NCI-H187 treated with DMSO at 0.1 percent for 48 hours (cell line): Measurements from ENCODE around the gene FANK1.
"Not testable (repeated sequence)": the region's sequence is repeated elsewhere in the genome, so short reads cannot be mapped to it uniquely, and the experiment has no call there.

Experiments used
- DNase-seq: peaks from one replicate; lab custom pipeline; 2025; lab: John Stamatoyannopoulos, UW

Gene FANK1

DNA sequence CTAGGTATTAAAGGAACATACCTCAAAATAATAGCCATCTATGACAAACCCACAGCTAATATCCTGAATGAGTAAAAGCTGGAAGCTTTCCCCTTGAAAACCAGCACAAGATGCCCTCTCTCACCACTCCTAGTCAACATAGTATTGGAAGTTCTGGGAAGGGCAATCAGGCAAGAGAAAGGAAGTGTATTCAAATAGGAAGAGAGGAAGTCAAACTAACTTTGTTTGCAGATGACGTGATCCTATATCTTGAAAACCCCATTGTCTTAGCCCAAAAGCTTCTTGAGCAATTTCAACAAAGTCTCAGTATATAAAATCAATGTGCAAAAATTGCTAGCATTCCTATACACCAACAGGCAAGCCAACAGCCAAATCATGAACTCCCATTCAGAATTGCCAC is 131.3 kb downstream of the FANK1 start:
- DNase-seq, result no peak

DNA sequence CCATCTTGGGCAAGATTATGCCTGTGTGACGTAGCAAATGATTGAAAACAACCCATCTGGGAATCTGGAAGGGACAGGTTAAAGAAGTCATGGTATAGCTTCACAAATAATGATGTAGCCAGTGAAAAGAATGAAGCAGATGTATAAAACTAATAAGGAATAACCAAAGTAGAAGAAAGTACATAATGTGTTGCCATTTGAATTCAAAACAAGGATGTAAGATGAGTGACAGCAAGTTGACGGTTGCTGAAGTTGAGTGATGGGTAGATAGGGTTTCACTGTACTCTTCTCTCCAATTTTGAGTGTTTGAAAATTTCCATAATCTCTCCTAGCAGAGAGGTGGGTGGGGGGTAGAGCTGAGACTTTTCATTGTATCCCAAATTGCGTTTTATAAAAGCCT is 133.6 kb downstream of the FANK1 start:
- DNase-seq, result no peak

DNA sequence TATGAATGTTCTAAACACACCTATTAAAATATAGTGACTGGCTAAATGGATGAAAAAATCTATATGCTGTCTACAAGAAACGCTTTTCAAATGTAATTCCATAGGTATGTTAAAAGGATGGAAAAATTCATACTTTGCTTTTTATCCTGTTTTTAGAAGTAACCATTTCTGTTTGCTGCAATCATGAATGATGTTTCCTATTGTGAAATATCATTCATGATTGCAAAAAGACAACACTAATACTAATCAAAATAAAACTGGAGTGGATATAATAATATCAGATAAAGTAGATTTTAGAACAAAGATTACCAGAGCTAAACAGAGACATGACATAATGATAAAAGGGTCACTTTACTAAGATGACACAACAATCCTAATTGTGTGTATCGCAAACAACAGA is 138.2 kb downstream of the FANK1 start:
- no peak for DNase-seq

DNA sequence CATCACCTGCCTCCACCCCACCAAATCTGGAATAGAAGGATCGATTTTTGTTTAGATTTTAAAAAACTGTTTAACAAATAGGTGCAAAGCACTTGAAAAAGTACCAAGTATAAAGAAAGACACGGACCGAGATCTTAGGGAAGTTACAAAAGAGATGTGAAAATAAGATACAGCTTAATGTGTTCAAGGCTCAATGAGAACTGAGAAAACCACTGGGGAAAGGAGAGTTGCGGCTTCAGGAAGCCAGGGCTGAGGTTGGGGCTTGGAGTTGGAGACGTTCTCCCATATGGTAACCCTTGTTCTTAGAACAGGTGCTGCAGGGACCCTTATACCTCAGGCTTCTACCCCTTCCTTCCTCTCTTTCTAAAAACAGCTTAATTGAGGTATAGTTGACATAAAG is 140.2 kb downstream of the FANK1 start:
- DNase-seq, result no peak

DNA sequence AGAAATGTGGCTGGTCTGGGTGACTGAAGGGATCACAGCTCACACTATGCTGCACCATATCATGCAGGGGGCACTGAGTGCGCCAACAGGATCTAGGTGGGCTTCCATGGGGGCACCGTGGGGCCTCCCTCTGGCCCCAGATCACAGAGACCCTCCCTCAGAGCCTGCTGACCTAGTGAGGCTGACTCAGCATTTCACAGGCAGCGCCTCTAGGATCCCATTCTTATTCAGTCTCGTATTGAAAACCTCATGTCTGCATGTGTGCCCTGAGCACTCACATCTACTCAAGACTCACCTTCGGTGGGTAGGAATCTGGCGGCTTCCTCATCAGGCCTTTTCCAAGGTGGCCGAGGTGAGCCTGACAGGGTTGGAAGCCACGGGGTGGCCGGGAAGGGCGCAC is 141.6 kb downstream of the FANK1 start:
- DNase-seq, result no peak

DNA sequence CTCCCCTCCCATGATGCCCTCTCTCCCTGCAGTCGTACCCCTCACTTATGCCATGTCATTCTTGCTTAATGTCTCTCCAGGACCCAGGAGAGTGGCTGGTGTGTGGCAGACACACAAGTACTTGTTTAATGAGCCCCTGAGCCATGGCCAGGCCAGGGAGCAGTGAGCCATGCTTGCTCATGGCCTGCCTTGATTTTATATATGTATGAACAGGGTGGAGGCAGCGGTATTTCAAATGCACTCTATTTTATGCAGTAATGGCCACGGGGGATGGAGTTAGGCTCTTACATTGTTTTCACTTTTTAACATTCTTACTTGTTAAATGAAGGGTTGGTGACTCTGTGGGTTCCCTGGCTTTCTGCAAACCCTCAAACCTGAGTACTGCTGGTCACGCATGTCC is 144.8 kb downstream of the FANK1 start:
- no peak for DNase-seq

DNA sequence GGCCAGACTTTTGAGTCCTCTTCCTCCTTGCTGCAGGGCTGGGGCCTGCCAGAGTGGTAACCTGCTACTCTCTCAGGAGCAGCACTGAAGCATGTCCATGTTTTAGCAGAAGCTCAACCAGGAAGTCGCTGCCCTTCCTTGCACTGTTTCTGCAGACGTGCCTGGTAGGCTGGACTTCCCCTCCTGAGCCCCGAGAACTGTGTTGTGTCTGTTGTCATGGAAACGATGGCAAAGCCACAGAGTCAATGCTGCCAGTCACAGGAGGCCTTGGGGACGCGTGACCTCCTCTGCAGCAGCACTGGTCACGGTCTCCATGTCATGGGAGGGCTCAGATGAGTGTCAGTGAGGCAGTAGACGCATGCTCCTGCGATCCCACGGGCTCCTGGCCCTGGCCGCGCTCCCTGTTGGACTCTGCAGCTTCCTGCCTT is 145.5 kb downstream of the FANK1 start:
- no peak for DNase-seq

DNA sequence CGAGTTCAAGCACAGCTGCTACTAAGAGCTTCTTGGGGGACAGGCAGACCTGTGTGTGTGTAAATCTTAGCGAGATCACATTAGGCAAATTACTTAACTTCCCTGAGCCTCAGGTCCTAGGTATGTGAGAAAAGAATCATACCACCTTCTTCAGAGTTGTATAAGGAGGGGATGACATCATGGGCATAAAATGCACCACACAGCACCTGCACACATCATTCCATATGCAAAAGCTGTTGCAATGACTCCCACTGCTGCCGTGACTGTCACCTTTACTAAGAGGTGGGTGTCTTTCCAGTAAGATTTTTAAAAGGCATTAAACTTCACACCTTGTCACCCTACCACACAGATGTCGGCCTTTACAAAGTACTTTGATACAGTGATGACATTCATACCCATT is 146.0 kb downstream of the FANK1 start:
- no peak for DNase-seq

DNA sequence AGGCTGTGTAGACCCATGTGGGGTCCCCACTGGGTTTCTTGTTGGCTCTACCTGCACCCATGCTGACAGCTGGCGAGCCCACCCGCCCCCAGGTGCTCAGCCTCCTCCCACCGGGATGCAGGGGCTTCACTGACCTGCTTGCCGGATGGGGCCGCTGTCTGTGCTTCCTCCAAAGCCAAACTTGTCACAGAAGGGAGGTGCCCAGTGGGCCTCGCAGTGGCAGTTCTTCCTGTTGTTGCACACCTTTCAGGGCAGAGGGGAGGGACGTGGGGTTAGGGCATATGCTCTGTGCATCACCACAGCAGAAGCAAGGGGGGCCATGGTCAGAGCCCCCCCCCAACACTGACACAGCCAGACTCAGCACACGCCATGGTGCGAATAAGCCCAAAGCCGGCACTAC is 146.5 kb downstream of the FANK1 start:
- DNase-seq, result no peak

DNA sequence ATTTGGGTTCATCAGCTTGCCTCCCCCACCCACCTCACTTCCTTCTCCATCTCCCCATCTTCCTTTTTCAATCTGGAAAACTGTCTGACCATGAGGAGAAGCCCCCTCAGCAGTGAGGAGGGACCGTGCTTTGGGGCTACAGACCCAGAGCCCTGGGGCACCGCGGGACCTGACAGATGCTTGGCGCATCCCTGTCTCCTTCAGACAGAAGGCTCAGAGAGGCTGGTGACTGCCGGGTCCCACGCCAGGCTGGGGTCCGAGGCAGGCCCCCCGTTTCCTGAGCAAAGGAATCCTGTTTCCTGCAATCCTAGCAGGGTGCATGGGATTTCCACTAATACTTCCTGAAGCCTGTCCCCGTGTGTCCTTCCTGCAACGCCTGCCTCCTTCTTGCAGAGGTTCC is 147.0 kb downstream of the FANK1 start:
- DNase-seq, result no peak

DNA sequence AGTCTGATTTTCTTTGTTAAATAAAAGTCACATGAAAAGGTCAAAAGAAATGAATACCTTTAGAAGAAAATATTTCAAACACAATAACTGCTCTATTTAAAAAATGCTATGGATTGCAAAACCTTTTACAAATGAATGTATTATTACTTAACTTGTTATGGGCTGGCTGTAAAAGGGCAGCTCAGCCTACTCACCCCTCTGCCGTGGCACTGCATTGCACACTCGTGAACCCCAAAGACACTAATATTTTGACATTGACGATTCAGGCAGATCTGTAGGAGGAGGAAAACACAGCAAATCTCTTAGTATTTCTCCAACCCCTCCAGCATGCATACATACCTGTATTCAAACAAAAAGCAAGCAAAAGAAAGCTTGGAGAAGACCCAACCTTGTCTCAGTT is 149.5 kb downstream of the FANK1 start:
- DNase-seq, result no peak

DNA sequence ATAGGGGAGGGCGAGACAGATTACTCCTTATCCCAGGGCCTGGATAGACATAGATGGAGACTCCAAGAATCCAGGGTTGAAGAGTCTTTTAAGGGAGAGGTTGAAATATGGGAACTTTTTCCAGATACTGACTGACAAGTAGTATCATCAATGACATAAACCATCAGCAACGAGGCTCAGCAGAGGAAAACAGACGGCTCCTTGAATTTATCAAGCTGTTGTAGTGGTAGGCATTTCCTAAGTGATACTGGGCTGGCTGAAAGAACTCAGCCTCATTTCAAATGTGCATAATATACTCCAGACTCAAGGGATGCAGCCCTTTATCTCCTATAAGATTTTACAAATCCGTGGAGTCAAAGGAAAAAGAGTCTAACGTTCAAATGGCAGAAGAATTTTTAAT is 150.5 kb downstream of the FANK1 start:
- no peak for DNase-seq

DNA sequence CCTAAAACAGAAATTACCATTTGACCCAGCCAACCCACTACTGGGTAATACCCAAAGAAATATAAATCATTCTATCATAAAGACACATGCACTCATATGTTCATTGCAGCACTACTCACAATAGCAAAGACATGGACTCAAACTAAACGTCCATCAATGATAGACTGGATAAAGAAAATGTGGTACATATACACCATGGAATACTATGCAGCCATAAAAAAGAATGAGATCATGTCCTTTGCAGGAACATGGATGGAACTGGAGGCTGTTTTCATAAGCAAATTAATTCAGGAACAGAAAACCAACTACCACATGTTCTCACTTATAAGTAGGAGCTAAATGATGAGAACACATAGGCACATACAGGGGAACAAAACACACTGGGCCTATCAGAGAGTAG is 151.4 kb downstream of the FANK1 start:
- DNase-seq, result not testable (repeated sequence)

DNA sequence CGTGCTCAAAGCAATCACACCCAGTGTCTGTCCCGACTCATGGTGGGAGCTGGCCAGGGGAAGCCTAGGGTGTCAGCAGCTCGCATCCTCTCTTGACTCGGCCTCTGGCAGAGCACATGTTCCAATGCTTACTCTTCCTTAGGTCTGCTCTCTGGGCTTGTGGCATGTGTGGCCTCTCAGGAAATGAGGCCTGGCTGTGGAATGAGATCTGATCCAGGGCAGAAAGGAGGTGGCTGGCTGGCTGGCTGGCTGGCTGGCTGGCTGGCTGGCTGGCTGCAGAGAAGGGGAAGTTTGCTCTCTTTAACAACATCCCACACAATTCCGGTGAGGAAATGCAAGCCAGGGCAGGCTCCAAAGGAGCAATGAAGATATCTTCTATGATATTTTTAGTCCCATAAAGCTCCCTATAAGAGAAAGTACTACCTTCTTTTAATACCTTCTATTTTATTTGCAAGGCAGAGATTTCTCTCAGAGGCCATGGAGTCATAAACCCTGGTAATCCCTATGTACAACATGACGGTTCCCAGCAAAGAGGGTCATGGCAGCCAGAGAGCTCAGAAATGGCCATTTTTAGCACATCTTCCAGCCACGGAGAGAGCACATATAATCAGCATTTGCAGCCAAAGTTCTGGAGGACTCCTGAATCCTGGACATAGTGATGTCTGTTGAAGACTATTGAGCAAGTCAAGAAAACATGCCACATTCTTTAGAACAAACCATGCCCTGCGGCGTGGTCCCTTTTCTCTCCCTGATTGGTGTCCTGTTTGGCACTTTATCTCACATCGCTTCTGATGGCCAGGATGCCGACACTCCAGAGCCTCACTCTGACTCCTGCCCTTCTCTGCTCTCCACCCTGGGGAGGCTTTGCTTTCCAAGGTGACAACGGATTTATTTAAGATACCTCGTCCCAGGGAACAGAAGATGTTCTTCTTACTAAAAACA is 153.7 kb downstream of the FANK1 start:
- no peak for DNase-seq

DNA sequence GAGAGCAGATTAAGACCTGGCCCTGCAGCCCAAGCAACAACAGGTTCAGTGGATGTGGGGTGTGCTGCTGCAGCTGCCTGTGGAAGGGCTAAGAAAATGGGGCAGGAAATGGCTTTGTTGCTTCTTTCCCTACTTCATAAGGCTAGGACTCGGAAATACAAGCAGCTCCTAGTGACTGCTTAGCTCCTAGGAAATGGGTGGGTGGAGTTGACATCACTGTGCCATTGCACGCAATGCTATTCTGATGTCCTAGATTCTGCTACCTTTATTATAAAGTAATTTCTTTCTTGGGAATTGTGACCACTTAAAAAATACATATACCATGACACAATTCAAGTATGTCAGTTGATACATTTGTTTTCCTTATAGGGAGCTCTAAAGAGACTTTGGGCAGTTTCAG is 155.8 kb downstream of the FANK1 start:
- no peak for DNase-seq

DNA sequence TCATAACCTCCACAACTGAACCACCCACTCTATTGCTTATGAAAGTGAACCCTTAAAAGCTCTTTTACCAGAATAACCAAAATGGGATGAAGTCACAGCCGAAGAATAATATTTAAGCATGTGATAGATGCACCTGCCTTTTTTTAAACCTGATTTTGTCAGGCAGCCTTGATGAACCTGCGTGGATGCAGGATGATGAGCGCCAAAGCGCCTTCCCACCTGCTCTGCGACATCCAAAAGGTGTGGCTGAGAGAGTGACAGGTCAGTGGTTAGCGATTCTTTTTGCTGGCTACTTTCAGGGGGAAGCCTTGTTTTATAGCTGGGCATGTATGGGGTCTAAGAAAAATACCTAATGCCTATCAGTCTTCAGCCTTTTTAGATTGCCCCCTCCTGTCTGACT is 157.8 kb downstream of the FANK1 start:
- DNase-seq, result no peak

DNA sequence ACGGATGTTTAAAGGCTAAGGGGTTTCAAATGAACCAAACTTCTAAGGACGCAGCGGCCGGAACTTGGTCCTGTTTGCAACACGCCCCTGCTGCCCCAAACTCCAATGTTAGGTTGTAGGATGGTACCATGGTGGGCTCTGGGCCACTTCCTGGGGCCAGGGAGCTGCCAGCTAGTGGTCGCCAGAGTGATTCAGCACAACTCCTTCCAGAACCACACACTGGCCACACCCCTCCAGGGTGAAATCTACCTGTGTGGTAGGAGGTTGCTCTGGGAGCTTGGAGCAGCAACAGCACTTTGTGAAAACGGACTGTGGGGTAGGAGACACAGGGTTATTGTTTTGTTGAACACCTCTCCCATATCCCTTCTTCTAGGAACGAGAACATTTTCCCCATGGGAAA is 161.1 kb downstream of the FANK1 start:
- DNase-seq, result no peak

DNA sequence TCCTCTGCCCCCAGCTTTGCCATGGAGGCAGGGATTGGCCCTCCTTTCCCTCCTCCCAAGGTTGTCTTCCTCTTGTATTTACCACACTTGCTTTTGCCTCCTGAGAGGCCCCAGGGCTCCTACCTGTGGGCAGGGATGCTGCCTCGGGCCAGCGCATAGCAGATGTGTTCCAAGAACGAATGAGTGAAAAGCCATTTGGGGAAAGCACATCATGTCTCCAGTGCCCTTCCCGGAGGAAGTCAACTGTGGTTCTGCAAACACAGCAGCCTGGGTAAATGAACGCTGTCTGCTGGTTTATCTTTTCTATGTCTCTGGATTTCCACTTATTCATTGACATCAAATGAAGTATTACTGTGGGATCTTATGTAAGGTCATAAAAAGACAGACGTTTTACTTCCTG is 161.7 kb downstream of the FANK1 start:
- no peak for DNase-seq

DNA sequence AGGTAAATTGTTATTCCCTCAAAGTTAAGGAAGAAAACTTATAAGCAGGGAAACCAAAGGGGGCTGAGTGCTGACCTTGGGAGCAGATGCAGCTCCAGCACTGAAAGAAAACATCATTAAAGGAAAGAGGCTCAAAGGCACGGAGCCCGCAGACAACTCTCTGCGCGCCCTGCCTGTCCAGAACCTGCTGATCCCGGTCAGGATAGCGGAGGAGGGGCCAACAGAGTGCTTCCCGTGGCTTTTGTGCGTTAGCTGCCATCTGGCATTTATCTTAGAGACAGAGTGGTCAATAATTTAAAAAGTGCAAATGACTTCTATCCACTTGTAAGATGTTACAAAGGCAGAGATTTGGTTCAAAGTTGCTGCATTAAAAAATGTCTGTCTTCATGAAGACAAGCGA is 162.1 kb downstream of the FANK1 start:
- DNase-seq, result no peak
